H1 (cell line): ENCODE measurements around the gene TOMM40. TPM values are rescaled to one million over a fixed set of nuclear protein-coding genes. Genes with fewer than 3 reads are reported as not detected.

Experiments used
- ATF3 ChIP-seq: IDR thresholded peaks from 2 replicates; pipeline ENCODE4 v1.6.1; 2011; ENCODE audit warnings: low read depth, mild to moderate bottlenecking, low read length; ENCODE audit not compliant: insufficient read depth
- BACH1 ChIP-seq: IDR thresholded peaks from 2 replicates; pipeline ENCODE4 v1.6.1; 2012; ENCODE audit warnings: low read length, improper control_type of control experiment
- CHD7 ChIP-seq: fragments of 300-600 bp; sonication (generic); IDR thresholded peaks from 2 replicates; pipeline ENCODE4 v1.7.1; 2012; ENCODE audit warnings: low read length, moderate library complexity, mild to moderate bottlenecking, inconsistent platforms; ENCODE audit not compliant: insufficient replicate concordance
- CREB1 ChIP-seq: IDR thresholded peaks from 2 replicates; pipeline ENCODE4 v1.6.1; 2012; ENCODE audit warnings: inconsistent platforms
- EGR1 ChIP-seq: IDR thresholded peaks from 2 replicates; pipeline ENCODE4 v1.6.1; 2011; ENCODE audit warnings: low read depth, low read length, borderline replicate concordance
- GABPA ChIP-seq: IDR thresholded peaks from 2 replicates; pipeline ENCODE4 v1.6.1; 2011; ENCODE audit warnings: mild to moderate bottlenecking, low read length, moderate library complexity, borderline replicate concordance; ENCODE audit not compliant: insufficient read depth
- RAD21 ChIP-seq, 2 experiments: IDR thresholded peaks in 1 of 2; conservative IDR thresholded peaks in 1 of 2; 2 replicates each; pipeline ENCODE4 v1.6.1; 2011; ENCODE audit warnings: low read depth in 2 of 2, low read length in 2 of 2, improper control_type of control experiment in 1 of 2, inconsistent platforms in 1 of 2, mild to moderate bottlenecking in 1 of 2, moderate library complexity in 1 of 2
- SP4 ChIP-seq: IDR thresholded peaks from 2 replicates; pipeline ENCODE4 v1.6.1; 2012; ENCODE audit warnings: low read length, inconsistent platforms
- SRF ChIP-seq: IDR thresholded peaks from 2 replicates; pipeline ENCODE4 v1.6.1; 2011; ENCODE audit warnings: mild to moderate bottlenecking, low read depth, low read length, moderate library complexity
- polyA plus RNA-seq, 7 experiments: library from polyadenylated mRNA; depleted of rRNA in 3 of 7; stranded (reverse) in 5 of 7; unstranded in 2 of 7; fragments of >200 nt in 5 of 7; fragments of 200-250 nt in 2 of 7; gene quantifications; 1 replicate in 5 of 7; 2 replicates in 1 of 7; 4 replicates in 1 of 7; pipeline versions ENCODE4 v1.2.1 to v1.2.3, GENCODE V29; 2011 to 2013; ENCODE audit warnings: missing spikeins in 2 of 7, mixed read lengths in 2 of 7
- total RNA-seq: library from RNA; stranded (reverse); fragmentation: NEBNext Ultra II Directional; extraction: Animal tissue kit (Norgen Biotek cat#: 25700); gene quantifications from 2 replicates; pipeline ENCODE4 v1.2.1, GENCODE V29; 2021
- TF ChIP-seq, protein P1 (sequence below): IDR thresholded peaks from 2 replicates; pipeline ENCODE4 v1.6.1; 2012; ENCODE audit warnings: low read length, inconsistent platforms

The TOMM40 gene
- total and polyA plus RNA-seq, 2 of the 8 experiments (the other 6 are each of a cell fraction or from before 2014, with no cell fraction given): 154 to 179 TPM

DNA sequence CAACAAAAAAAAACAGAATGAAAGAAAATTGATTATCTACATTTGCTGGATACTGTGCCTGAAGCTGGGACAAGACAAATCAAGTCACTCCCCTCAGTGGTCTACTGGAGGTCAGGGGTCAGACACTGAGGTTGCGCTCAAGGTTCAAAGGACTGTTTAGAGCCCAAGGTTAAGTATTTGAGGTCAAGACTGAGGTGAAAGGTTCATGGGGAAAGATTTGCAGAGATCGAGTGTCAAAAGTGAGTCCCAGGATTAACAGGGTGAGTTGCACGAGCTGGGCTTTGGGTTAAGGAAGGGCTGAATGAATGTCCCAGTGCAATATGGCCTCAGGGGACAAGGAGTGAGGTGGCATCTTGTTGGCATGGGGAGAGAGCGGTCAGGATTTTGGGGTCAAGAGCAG is 3.4 kb upstream of the TOMM40 start (continued):
- TF ChIP-seq CHD7 (no peak), SRF (no peak), ATF3 (no peak), RAD21 (IDR thresholded peaks at IDR 0.05 in 1 of 2, conservative IDR thresholded peaks at IDR 0.05 in 1 of 2; ENCODE audit: low read depth in 2 of 2, low read length in 2 of 2) (no peak), GABPA (no peak), SP4 (no peak), CREB1 (no peak), EGR1 (no peak), BACH1 (no peak)
- TF ChIP-seq, protein P1, sequence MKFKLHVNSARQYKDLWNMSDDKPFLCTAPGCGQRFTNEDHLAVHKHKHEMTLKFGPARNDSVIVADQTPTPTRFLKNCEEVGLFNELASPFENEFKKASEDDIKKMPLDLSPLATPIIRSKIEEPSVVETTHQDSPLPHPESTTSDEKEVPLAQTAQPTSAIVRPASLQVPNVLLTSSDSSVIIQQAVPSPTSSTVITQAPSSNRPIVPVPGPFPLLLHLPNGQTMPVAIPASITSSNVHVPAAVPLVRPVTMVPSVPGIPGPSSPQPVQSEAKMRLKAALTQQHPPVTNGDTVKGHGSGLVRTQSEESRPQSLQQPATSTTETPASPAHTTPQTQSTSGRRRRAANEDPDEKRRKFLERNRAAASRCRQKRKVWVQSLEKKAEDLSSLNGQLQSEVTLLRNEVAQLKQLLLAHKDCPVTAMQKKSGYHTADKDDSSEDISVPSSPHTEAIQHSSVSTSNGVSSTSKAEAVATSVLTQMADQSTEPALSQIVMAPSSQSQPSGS: no peak
